Right lobe of liver (tissue), 6 donors: Measurements from ENCODE around the gene RPL28. TPM values are rescaled to one million over a fixed set of nuclear protein-coding genes. Genes with fewer than 3 reads are reported as not detected.

Experiments
- ATAC-seq, 4 donors: fragments of 200-7000 bp; cut with Tn5 transposase; one replicate each; pipeline ENCODE4 v1.9.1; 2020; ENCODE audit warnings: mild to moderate bottlenecking in 4 of 4, moderate library complexity in 4 of 4
- DNase-seq, 3 donors: peaks; one replicate each; pipeline ENCODE4 v3.0.0-alpha.2; 2020
- H3K27ac ChIP-seq, 3 donors: fragments of 200-600 bp; one replicate each; pipeline ENCODE4 v1.8.0; 2022
- H3K27me3 ChIP-seq, 2 donors: fragments of 200-600 bp; one replicate each; pipeline ENCODE4 v1.8.0; 2022
- H3K36me3 ChIP-seq, 4 donors: fragments of 200-600 bp; sonication (generic) in 1 of 4; one replicate each; pipeline versions ENCODE4 v1.5.1 to v1.8.0; 2017 to 2022; ENCODE audit warnings: control low read depth in 1 of 4
- H3K4me1 ChIP-seq, 4 donors: fragments of 200-600 bp; sonication (generic) in 1 of 4; one replicate each; pipeline versions ENCODE4 v1.5.1 to v1.8.0; 2017 to 2022; ENCODE audit warnings: control low read depth in 1 of 4
- H3K4me3 ChIP-seq, 3 donors: fragments of 200-600 bp; one replicate each; pipeline ENCODE4 v1.8.0; 2022
- H3K9me3 ChIP-seq, 4 donors: fragments of 200-600 bp; sonication (generic) in 1 of 4; one replicate each; pipeline versions ENCODE4 v1.5.1 to v1.8.0; 2017 to 2022; ENCODE audit warnings: control low read depth in 1 of 4
- CTCF ChIP-seq, 4 donors: fragments of 200-600 bp in 3 of 4; fragments of 450-650 bp in 1 of 4; IDR thresholded peaks; one replicate each; pipeline versions ENCODE4 v1.5.1 to v1.8.0; 2016 to 2022; ENCODE audit warnings: antibody characterized with exemption in 4 of 4, mild to moderate bottlenecking in 2 of 4
- POLR2A ChIP-seq: fragments of 450-650 bp; IDR thresholded peaks from one replicate; pipeline ENCODE4 v1.6.1; 2017; ENCODE audit warnings: antibody characterized with exemption, mild to moderate bottlenecking
- WGBS: methylation state at CpG from one replicate; pipeline ENCODE4 v1.1.6; 2018; ENCODE audit warnings: low coverage, low lambda C conversion rate; ENCODE audit not compliant: insufficient coverage; ENCODE audit errors: missing lambda C conversion rate; 5-methylcytosine and 5-hydroxymethylcytosine counted together
- intact Hi-C, 2 donors: fragments of 100-400 bp; cut with DNase I; formaldehyde crosslinking; loops; one replicate each; pipeline versions ENCODE4 v1.11.2 to v1.14.1; 2022
- total RNA-seq, 6 experiments: library from RNA; depleted of rRNA in 2 of 6; stranded (reverse); fragments of >200 nt in 2 of 6; fragmentation: NEBNext Ultra II Directional in 3 of 6; extraction: Animal tissue kit (Norgen Biotek cat#: 25700) in 3 of 6; gene quantifications; one replicate each; pipeline versions ENCODE4 v1.1.0 to v1.2.4, GENCODE V29; 2016 to 2023
- donor health status: DM: no; HTN: yes; CAD: no.
- donor health status: DM: no; HTN: no; CAD: no.
- donor health status: DM: no; HTN: no; CAD: no.
- donor health status: DM: no; HTN: yes; CAD: no.
- donor health status: DM: no; HTN: yes; CAD: no.

The RPL28 gene
- total RNA-seq, 6 experiments from 2014 or later: 305 to 530 (median 455) TPM

GRCh38 chr19:55451965-55452748, 66.4 kb downstream of the RPL28 start:
- Histone ChIP-seq H3K27ac (no peak overlapping the region), H3K4me3 (no peak overlapping the region), H3K27me3 (no peaks in the 10 kb centered on the region), H3K36me3 (peaks cover 0 to 10% (median 0%) of the 10 kb centered on the region in 4 donors), H3K9me3 (no peaks in the 10 kb centered on the region), H3K4me1 (no peaks in the 10 kb centered on the region)
- WGBS: 3% methylated on average over 6 of the region's 57 CpGs
- intact Hi-C loops: no loop called here
- DNase-seq: no peak
- TF ChIP-seq POLR2A: no peak
- TF ChIP-seq CTCF (IDR thresholded peaks at IDR 0.05): no peak
- ATAC-seq: no peak

Other genes starting within 250 kb of the RPL28 start
- 10 to 100 TPM in 1 of 6 experiments, 1 to 10 TPM in 3, not detected in 2; 1.2 to 10.9 (median 1.6) TPM for gene TNNT1, start 236.7 kb upstream of the RPL28 start, total RNA-seq
- under 1 TPM in 3 of 6 experiments, not detected in 3; 0.43 to 0.83 (median 0.62) TPM for gene TNNI3, start 228.2 kb upstream of the RPL28 start, total RNA-seq
- 1 to 10 TPM in 2 of 6 experiments, under 1 TPM in 4; 0.22 to 4.3 (median 0.49) TPM for gene DNAAF3, start 219.3 kb upstream of the RPL28 start, total RNA-seq
- gene SYT5, start 205.6 kb upstream of the RPL28 start, total RNA-seq: 1 to 10 TPM in 1 of 6 experiments, under 1 TPM in 1, not detected in 4; 0.06 to 1.7 TPM
- gene PTPRH, start 176.4 kb upstream of the RPL28 start, total RNA-seq: 10 to 100 TPM in 3 of 6 experiments, 1 to 10 TPM in 3; 4.2 to 25.9 (median 12.9) TPM
- gene TMEM86B, start 157.2 kb upstream of the RPL28 start, total RNA-seq: 10 to 100 TPM in 5 of 6 experiments, 1 to 10 TPM in 1; 8.8 to 22.2 (median 14.0) TPM
- 10 to 100 TPM; 26.4 to 39.6 (median 30.2) TPM for gene PPP6R1, start 126.9 kb upstream of the RPL28 start, total RNA-seq
- 10 to 100 TPM; 11.3 to 28.3 (median 15.6) TPM for gene HSPBP1, start 105.8 kb upstream of the RPL28 start, total RNA-seq
- under 1 TPM in 3 of 6 experiments, not detected in 3; 0.20 to 0.29 (median 0.24) TPM for gene BRSK1, start 101.9 kb upstream of the RPL28 start, total RNA-seq
- gene TMEM150B, start 60.6 kb upstream of the RPL28 start, total RNA-seq: 1 to 10 TPM; 1.1 to 5.6 (median 2.2) TPM
- 1 to 10 TPM; 2.3 to 5.3 (median 3.7) TPM for gene KMT5C, start 46.1 kb upstream of the RPL28 start, total RNA-seq
- gene COX6B2, start 31.2 kb upstream of the RPL28 start, total RNA-seq: not detected
- gene GARIN5B, start 22.7 kb upstream of the RPL28 start, total RNA-seq: not detected
- gene IL11, start 15.5 kb upstream of the RPL28 start, total RNA-seq: not detected
- gene TMEM190, start 9.1 kb upstream of the RPL28 start, total RNA-seq: not detected
- gene TMEM238, start 1.6 kb upstream of the RPL28 start, total RNA-seq: 10 to 100 TPM; 10.8 to 19.7 (median 14.8) TPM
- gene UBE2S, start 21.9 kb downstream of the RPL28 start, total RNA-seq: 10 to 100 TPM in 3 of 6 experiments, 1 to 10 TPM in 3; 4.3 to 16.4 (median 9.1) TPM
- gene SHISA7, start 57.4 kb downstream of the RPL28 start, total RNA-seq: under 1 TPM in 1 of 6 experiments, not detected in 5; 0.04 TPM
- 100 to 1,000 TPM in 3 of 6 experiments, 10 to 100 TPM in 3; 69.4 to 222 (median 100) TPM for gene ISOC2, start 75.7 kb downstream of the RPL28 start, total RNA-seq
- gene C19orf85, start 78.8 kb downstream of the RPL28 start, total RNA-seq: not detected
- gene ZNF628, start 90.7 kb downstream of the RPL28 start, total RNA-seq: 1 to 10 TPM; 3.4 to 9.2 (median 4.4) TPM
- 1 to 10 TPM; 2.5 to 6.0 (median 3.9) TPM for gene NAT14, start 99.3 kb downstream of the RPL28 start, total RNA-seq
- gene SSC5D, start 102.5 kb downstream of the RPL28 start, total RNA-seq: 1 to 10 TPM in 4 of 6 experiments, under 1 TPM in 2; 0.35 to 1.6 (median 1.2) TPM
- not detected for gene SBK2, start 151.2 kb downstream of the RPL28 start, total RNA-seq
- gene SBK3, start 159.6 kb downstream of the RPL28 start, total RNA-seq: under 1 TPM in 2 of 6 experiments, not detected in 4; 0.33 to 0.56 TPM
- 1 to 10 TPM; 1.9 to 4.6 (median 3.6) TPM for gene ZNF579, start 194.9 kb downstream of the RPL28 start, total RNA-seq
- gene FIZ1, start 213.6 kb downstream of the RPL28 start, total RNA-seq: 10 to 100 TPM in 1 of 6 experiments, 1 to 10 TPM in 5; 3.0 to 13.1 (median 5.1) TPM
- gene ZNF524, start 214.4 kb downstream of the RPL28 start, total RNA-seq: 10 to 100 TPM in 4 of 6 experiments, 1 to 10 TPM in 2; 8.2 to 21.0 (median 11.3) TPM
- 1 to 10 TPM; 4.2 to 6.0 (median 4.7) TPM for gene ZNF865, start 219.7 kb downstream of the RPL28 start, total RNA-seq
- gene ZNF784, start 238.6 kb downstream of the RPL28 start, total RNA-seq: 1 to 10 TPM; 2.9 to 5.5 (median 4.1) TPM